Activated CD8-positive, alpha-beta memory T cell treated with anti-CD3 and anti-CD28 coated beads, Interleukin-2, amount 50 U/mL, for 48 hours (primary cell): ENCODE data around the gene ARID1B.

Experiments used
- DNase-seq: peaks from one replicate; pipeline ENCODE4 v3.0.0-alpha.2; 2020

ARID1B gene

GRCh38 chr6:156881687-156882629 lies 104.8 kb downstream of the ARID1B start:
- no peak for DNase-seq

DNA sequence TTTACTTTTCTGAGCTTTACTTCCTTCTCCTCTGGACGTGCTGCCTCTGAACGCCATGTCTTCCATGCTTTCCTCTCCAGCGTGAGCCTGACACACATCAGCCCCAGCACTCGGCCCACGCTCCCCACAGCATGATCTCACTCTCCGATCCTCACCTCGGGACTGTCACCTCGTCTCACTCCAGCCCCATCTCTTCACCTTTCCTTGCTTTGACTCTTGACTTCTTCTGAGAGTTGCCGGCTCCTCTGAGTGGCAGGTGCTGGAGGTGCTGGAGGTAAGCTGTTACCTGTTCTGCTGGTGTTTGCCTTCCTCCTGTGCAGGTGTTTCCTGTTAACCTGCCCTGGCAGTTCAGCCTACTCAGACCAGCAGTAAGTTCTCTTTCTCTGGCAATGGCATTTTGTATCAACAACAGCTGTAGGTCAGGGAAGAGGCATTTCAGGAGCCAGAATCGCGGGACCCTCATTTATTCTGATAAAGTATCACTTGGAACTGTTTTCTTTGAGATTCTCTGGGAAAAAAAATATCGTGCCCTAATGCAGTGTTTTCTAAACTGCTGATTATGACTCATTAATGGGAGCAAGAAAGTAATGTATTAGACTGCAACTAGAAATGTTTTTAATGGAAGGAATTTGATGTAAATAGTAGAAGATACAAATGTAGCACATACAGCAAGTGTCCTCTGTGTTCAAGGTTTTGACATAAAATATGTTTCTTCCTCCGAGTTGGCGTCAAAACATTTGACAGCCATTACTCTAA lies 106.5 kb downstream of the ARID1B start:
- DNase-seq: no peak

- DNase-seq: no peak
Measured at GRCh38 chr6:156884306-156884705, 107.1 kb downstream of the ARID1B start.

- DNase-seq: no peak
Measured at GRCh38 chr6:156885562-156885961, 108.4 kb downstream of the ARID1B start.

DNA sequence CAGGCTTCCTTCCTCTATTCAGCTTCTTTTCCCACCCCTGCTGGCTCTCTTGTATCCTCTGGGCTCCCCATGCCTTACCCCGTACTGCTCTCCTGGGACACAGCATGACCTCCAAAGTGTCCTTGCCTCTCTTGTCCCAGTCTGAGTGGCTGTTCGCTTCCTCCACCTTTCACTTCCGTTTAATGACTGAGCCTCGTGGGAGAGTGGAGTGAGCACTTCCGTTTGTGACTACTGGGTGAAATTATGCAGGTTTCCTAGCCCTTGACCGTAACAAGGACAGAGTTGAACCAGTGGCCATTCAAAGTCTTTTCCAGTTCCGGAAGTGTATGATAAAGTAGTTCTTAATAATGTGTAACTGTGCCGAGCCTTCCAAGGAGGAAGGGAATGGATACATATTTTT lies 109.2 kb downstream of the ARID1B start:
- DNase-seq: no peak

DNA sequence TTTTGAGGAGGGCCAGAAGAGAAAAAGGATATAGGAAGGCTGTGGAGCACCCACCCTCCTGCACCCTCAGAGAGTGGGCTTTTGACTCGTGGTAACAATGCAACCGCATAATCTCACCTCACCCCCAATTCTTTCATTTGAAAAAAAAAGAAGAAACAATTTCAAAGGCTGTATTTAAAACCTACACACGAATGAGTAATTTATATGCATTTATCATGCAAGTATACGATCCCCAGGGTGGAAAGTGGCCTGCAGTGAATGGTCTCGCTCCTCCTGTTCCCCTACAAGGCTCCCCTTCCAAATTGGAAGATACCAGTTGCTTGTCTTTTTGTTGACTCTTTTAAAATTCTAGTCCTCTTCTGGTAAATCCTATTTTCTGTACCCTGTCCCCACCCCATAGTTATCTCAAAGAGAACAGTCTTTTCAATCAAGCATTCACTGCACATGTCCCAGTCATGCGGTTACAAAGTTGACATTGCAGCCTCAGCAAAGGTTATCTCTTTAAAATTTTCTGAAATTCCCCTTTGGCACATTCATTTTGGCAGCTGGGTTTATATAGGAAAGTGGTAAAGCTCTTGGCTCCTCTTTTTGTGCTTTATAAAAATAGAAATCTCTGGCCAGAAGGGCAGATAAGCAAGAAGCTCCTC lies 110.6 kb downstream of the ARID1B start:
- DNase-seq: no peak

GRCh38 chr6:156889469-156889868 lies 112.3 kb downstream of the ARID1B start:
- DNase-seq: no peak

- DNase-seq: no peak
Measured at GRCh38 chr6:156889986-156890385, 112.8 kb downstream of the ARID1B start.

DNA sequence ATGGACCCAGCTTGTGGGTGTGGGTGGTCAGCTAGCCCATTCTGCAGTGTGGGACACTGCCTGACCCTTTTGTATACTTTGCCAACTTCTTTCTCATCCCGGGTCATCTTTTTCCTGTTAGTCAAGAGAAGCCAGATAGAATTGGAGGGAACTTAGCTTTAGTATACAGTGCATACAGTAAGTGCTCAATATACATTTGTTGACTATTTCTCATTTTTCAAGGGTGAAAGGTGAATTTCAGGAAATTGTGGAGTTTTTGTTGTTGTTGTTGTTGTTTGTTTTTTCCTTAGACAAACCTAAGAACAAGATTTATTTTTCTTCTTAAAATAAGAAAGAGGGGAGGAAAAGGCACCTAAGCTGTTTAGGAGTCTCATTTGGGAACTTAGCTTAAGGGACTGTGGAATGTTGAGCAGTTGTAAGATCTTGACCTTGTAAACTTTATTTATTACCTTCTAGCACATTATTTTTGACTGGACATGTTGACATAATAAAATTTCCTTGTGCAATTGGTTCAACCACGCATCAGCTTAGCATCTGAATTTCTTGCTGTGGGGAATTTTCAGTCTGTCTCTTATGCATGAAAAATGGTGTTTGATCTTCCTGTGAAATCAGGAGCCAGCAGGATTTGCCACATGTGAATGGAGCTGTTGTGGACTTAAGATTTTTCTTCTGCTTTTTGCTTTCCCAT lies 113.6 kb downstream of the ARID1B start:
- DNase-seq: no peak

DNA sequence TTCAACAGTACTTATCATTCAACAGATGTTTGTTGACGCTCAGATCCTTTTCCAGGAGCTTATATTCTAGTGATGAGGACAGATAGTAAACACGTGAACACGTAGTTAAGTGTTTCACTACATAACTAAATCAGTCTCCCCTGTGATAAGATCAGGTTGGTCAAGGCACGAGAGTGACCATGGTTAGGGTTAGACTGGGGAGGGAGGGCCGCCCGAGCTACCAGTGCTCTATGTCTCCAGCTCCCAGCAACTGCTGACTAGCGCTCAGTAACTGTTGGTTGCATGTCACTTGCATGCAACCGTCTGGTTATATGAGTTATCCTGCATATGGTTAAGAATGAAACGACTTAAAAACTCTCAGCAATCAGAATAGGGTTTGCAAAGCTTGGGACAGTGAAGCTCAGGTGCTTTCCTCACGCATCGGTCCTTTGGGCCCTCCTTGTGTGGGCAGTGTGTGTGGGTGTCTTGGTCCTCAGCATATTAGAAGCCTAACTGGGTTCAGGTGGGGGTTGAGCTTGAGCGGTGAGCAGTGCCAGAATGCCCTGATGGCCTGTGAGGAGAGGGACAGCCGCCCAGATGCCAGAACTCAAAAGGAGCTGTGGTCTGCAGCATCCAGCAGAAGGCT lies 120.8 kb downstream of the ARID1B start:
- DNase-seq: no peak

- DNase-seq: no peak
Measured at GRCh38 chr6:156899071-156899470, 121.9 kb downstream of the ARID1B start.

- DNase-seq: no peak
Measured at GRCh38 chr6:156899532-156900135, 122.5 kb downstream of the ARID1B start.

DNA sequence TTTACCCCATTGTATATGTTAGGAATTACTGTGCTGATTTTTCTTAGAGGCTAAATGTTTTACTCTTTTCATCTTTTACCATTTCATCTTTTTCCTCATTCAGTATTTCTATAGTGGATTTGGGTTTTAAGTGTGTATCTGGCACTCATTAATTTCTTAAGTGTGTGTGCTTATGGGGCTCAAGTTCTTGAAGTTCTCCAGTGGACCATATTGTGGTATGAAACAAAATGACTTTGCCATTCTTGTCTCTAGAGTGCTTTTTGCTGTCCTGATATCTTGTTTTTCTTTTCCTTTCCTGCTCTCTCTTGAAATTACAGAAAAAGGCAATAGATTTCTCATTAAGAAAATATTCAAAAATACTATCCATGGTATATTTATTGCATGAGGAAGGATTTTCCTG lies 123.1 kb downstream of the ARID1B start:
- no peak for DNase-seq

- no peak for DNase-seq
Measured at GRCh38 chr6:156901309-156902019, 124.3 kb downstream of the ARID1B start.

DNA sequence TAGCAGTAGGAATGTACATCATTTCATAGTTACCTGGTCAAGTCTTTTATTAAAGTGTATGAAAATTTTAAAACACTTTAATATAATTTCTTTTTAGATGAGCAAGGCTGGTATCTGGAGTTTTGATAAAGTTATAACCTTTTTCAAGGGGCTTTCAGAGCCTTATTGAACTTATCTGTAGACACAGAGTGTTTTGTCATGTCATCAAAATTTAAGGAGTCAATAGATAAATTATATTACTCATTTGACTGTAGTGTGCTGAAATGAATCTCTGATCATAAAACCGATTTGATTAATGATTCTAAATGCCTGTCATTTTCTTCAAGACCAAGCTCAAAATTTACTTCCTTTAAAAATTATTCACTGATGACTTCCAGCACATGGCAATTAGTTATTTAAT lies 125.6 kb downstream of the ARID1B start:
- no peak for DNase-seq

DNA sequence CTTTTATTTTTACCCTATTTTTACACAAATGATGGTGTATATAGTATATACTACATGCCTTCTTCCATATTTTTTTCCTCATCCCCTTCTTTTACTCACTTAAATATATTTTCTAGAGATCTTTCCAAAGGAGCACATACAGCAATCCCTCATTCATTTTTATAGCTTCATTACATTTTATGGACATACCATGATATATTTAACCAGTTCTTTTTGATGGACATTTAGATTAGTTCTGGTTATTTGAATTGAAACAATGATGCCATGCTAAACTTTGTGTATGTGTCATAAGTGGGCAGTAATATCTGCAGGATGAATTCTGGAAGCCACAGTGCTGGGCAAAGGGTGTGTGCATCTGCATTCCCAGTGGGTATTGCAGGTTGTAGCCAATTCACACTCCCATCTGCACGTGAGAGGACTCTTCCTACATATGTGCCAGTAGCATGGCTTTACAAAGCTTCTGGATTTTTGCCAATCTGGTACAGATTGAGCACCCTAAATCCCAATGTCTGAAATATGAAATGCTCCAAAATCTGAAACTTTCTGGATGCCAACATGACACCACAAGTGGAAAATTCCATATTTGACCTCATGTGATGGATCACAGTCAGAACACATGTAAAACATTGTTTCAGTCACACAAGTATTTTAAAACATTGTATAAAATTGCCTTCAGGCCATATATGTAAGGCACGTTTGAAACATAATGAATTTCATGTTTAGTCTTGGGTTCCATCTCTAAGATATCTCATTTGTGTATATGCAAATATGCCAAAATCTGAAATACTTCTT lies 127.2 kb downstream of the ARID1B start:
- DNase-seq: no peak

GRCh38 chr6:156905801-156906200 lies 128.6 kb downstream of the ARID1B start:
- no peak for DNase-seq

DNA sequence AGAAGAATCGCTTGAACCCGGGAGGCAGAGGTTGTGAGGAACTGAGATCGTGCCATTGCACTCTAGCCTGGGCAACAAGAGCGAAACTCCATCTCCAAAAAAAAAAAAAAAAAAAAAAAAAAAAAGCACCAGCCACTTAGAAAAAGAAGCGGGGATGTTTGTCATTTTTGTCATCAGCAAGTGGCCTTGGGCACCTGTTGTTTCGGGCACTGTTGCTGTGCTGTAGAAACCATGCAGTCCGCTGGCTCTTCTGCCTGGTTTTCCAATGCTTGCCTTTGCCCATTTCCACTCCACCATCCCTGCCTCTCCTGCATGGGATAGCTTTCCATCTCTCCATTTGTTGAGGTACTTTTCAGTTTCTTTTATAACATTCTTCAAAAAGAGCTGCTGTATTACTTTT lies 129.3 kb downstream of the ARID1B start:
- DNase-seq: no peak

GRCh38 chr6:156909212-156910010 lies 132.2 kb downstream of the ARID1B start:
- DNase-seq: no peak

GRCh38 chr6:156910011-156910334 lies 132.8 kb downstream of the ARID1B start:
- no peak for DNase-seq
